HG02678 (cell line): ENCODE data around the gene CHSY1.
"Not testable (repeated sequence)": the region's sequence is repeated elsewhere in the genome, so short reads cannot be mapped to it uniquely, and the experiment has no call there.

Experiments
- ATAC-seq: cut with Tn5 transposase; IDR thresholded peaks from one replicate; pipeline ENCODE4 v1.9.1; 2021; ENCODE audit warnings: mild to moderate bottlenecking, moderate library complexity; ENCODE audit not compliant: unreplicated experiment

CHSY1 gene

DNA sequence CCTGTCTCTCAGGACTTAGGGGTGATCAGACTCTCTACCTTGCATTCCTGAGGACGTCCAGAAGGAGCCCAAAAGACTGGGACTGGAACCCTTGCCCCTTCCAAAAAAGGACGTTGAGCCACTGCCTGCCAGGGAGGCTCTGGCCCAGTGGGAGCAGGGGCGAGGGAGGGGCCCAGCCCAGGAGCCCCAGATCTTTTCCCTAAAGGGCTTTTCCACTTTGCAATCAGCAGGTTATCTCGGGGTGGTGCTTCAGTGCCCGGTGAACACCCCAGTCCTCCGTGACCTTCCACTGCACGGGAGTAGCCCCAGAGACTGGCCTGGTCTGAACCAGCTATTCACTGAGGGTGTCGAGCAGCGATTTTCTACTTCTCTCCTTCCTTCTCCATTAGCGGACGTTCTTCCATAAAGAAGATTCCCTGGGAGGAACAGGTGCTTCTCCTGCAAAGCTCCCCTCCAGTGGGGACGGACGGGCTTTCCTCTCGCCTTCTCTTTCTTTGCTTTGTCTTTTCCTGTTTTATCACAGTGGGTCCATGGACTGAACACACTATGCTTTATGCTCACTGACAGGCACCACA lies 113.7 kb downstream of the CHSY1 start:
- ATAC-seq: no peak

DNA sequence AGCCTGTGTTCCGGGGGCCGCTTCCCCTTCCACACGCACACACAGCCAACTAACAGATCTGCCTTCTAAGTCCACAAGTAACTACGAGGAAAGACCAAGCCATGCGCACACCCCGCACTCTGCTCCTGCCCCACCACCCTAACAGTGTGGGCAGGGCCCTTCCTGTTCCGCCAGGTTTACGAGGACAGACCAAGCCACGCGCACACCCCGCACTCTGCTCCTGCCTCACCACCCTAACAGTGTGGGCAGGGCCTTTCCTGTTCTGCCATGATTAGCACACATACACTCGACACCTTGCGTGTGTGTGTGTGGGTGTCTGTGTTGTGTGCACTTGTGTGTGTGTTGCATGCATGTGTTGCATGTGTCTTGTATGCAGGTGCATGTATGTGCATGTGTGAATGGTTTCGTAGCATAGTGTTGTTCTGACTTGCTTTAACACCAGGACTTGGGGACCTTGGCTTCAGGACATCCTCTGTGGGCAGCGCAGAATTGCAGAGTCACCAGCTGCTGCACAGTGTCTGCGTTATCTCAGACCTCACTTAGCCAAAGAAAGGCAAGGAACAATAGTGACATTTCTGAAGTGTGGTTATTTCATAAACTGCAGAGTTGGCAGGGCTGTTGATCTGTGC lies 114.4 kb downstream of the CHSY1 start:
- no peak for ATAC-seq

- ATAC-seq: no peak
Observed at GRCh38 chr15:101136381-101137268, 115.2 kb downstream of the CHSY1 start.

GRCh38 chr15:101135532-101136166 lies 116.2 kb downstream of the CHSY1 start:
- peak; percentile 72 for ATAC-seq

GRCh38 chr15:101134780-101135179 lies 117.1 kb downstream of the CHSY1 start:
- ATAC-seq: no peak

DNA sequence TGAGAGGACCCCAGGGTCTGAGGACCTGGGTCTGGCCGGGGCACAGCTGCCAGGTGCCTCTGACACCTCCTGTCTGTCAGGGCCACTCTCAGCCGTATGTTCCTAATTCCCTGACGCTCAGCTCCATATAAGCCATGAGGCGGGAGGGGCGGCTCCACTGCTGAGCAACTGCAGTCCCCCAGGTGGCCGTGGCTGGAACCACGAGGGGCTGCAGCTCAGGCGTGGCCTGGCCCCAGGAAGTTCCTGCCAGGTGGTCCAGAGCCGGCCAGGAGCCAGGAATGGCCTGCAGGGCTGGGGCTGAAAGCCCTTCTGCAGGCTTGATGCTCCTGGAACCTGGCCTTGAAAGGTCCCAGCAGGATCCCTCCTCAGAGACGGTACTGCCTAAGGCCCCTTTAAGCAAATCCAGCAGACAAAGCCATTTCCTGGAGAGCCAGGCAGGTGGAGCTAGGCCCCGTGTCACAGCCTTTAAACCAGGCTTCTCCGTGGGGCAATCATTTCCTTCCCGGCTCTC lies 118.0 kb downstream of the CHSY1 start:
- no peak for ATAC-seq

DNA sequence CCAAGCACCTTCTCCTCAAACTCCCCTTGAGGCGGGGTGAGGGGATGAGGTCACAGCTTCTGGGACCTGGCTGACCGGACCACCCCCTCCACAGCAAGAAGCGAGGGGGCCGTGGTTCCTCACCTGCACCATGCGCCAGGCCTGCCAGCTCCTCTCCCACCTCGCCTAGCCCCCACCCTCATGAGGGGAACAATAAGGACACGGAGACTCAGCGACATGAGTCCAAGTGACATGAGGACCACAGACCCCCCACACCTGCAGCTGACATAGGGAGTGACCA lies 118.7 kb downstream of the CHSY1 start:
- no peak for ATAC-seq

DNA sequence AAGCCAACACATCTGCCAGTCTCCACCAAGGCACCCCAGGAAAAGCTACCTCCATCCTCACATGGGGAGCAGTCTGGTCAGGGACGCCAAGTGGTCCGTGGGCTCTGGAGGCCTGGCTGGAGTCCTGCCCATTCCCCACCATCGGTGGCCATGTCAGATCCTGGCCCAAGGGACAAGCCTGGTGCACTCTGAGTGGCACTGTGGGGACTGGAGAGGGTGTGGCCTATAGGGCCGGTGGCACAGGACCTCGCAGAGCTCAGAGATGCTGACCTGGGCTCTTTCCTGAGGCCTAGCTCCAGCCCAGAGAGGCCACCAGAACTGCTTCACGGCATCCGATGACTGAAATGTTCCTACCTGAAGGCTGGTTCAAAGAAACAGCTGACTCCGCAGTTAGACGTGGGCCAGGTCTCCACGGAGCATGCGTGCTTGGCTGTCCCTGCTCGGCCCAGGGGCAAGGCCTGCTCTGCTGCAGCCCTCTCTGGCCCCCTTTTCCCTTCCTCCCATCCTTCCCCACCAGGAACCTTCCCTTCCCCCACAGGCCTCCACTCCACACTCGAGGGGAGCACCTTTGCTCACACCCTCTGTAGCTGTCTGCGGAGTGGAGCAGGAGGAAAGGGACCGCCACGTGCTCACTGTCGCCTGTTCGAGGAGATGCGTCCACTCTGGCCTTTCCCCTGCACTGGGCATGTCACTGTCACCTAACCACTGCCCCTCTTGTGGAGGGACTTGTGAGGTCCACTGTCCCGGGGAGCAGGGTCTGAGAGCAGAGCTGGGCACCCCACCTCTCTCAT lies 119.3 kb downstream of the CHSY1 start:
- no peak for ATAC-seq

GRCh38 chr15:101131489-101132389 lies 120.1 kb downstream of the CHSY1 start:
- no peak for ATAC-seq

- no peak for ATAC-seq
Observed at GRCh38 chr15:101129851-101130380, 121.9 kb downstream of the CHSY1 start.

- ATAC-seq: no peak
Observed at GRCh38 chr15:101128221-101129015, 123.4 kb downstream of the CHSY1 start.

DNA sequence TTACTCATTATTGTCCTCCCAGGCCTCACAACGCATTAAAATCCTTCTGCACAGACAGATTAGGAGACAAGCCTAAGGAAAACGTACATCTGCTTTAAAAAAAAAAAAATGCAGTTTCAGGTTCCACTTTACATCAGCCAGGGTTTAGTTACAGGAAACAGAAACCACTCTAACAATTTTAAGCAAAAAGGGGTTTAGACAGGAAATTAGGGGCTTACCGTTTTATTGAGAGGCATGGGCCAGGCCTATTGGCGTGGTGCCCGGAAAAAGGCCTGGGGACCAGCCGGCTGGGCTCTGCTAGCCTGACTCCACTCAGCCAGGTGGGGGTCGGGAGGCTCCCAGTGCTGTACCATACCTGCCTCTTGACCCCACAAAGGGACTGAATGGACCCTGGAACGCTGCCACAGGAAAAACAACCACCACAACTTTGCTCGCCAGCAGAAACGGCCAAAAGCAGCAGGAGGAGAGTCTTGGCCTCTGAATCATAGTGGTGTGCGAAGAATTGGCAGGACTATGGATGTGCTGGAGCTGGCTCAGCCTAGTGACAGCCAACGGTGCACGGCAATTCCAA lies 124.3 kb downstream of the CHSY1 start:
- ATAC-seq: peak; percentile 71

- peak; percentile 50 for ATAC-seq
Observed at GRCh38 chr15:101126618-101127505, 125.0 kb downstream of the CHSY1 start.

DNA sequence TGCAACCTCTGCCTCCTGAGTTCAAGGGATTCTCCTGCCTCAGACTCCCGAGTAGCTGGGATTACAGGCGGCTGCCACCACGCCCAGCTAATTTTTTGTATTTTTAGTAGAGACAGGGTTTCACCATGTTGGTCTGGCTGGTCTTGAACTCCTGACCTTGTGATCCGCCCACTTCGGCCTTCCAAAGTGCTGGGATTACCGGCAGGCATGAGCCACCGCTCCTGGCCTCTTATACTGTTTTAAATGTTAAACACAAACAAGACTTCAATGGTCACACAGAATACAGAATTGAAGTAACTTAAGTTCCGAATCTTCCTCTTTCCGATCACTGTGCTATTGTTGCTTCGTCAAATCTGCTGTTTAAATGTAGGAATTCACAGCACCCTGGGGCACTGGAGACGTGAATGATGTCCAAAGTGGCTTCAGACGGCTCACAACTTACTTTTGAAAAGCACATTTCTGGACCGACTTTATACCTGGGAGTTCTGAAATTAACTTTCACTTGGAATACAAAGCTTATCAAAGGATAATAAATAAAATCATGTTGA lies 125.9 kb downstream of the CHSY1 start:
- not testable (repeated sequence) for ATAC-seq
